IMR-90 (cell line): ENCODE results near the gene SEMA3C. TPM values are rescaled to one million over a fixed set of nuclear protein-coding genes. Genes with fewer than 3 reads are reported as not detected.

Experiments used
- ATAC-seq: fragments of 200-7000 bp; cut with Tn5 transposase; 2 replicates; pipeline ENCODE4 v1.9.1; 2020; ENCODE audit warnings: low read depth, mild to moderate bottlenecking, moderate library complexity
- BruUV-seq: library from RNA; stranded (reverse); fragments of 400-500 nt; replicated peaks from 2 replicates; lab custom pipeline; 2021; lab: Mats Ljungman, UMichigan
- CTCF ChIA-PET: fragments of 300-600 bp; formaldehyde crosslinking; extraction: SDS; loops from one replicate; lab custom pipeline; 2021; ENCODE audit warnings: antibody characterized with exemption; lab: Yijun Ruan, JAX
- POLR2A ChIA-PET: fragments of 300-600 bp; sonication (Branson Sonifier 250); formaldehyde crosslinking; loops from one replicate; lab custom pipeline; 2022; ENCODE audit warnings: antibody characterized with exemption; ENCODE audit not compliant: unreplicated experiment; lab: Charles Lee
- DNase-seq: peaks from one replicate; pipeline ENCODE4 v3.0.0; 2013
- H2AFZ ChIP-seq: replicated peaks from 2 replicates; pipeline ENCODE3; 2013; ENCODE audit warnings: low read length, mild to moderate bottlenecking; ENCODE audit not compliant: poor library complexity
- H2AK5ac ChIP-seq: 2 replicates; pipeline ENCODE4 v1.6.1; 2013; ENCODE audit warnings: low read depth, low read length, inconsistent platforms
- H2AK9ac ChIP-seq: replicated peaks from 2 replicates; pipeline ENCODE3; 2013; ENCODE audit warnings: mild to moderate bottlenecking, low read depth, low read length, moderate library complexity; ENCODE audit not compliant: poor library complexity
- H2BK120ac ChIP-seq: 2 replicates; pipeline ENCODE4 v1.6.1; 2013; ENCODE audit warnings: low read depth, low read length, inconsistent platforms
- H2BK15ac ChIP-seq: 3 replicates; pipeline ENCODE4 v1.6.1; 2013; ENCODE audit warnings: low read depth, low read length, inconsistent platforms
- H2BK20ac ChIP-seq: 2 replicates; pipeline ENCODE4 v1.6.1; 2013; ENCODE audit warnings: low read depth, mild to moderate bottlenecking, inconsistent platforms, low read length, moderate library complexity
- H2BK5ac ChIP-seq: 2 replicates; pipeline ENCODE4 v1.6.1; 2013; ENCODE audit warnings: mild to moderate bottlenecking, low read depth, low read length, inconsistent platforms; ENCODE audit not compliant: poor library complexity, severe bottlenecking
- H3K14ac ChIP-seq: replicated peaks from 2 replicates; pipeline ENCODE4 v1.6.1; 2013; ENCODE audit warnings: low read depth, low read length, inconsistent platforms
- H3K18ac ChIP-seq: 2 replicates; pipeline ENCODE4 v1.6.1; 2013; ENCODE audit warnings: low read depth, low read length, control low read depth
- H3K23ac ChIP-seq: 2 replicates; pipeline ENCODE4 v1.6.1; 2013; ENCODE audit warnings: low read depth, low read length, inconsistent platforms
- H3K27ac ChIP-seq: 2 replicates; pipeline ENCODE4 v1.5.1; 2013; ENCODE audit warnings: mild to moderate bottlenecking, control low read depth, low read length; ENCODE audit not compliant: insufficient read depth
- H3K27me3 ChIP-seq: 2 replicates; pipeline ENCODE4 v1.6.1; 2013; ENCODE audit warnings: low read length; ENCODE audit not compliant: control insufficient read depth, insufficient read depth
- H3K36me3 ChIP-seq: 2 replicates; pipeline ENCODE4 v1.6.1; 2013; ENCODE audit warnings: low read length, mixed read lengths; ENCODE audit not compliant: control insufficient read depth, insufficient read depth
- H3K4ac ChIP-seq: 2 replicates; pipeline ENCODE4 v1.6.1; 2013; ENCODE audit warnings: low read depth, low read length, inconsistent platforms
- H3K4me1 ChIP-seq: 2 replicates; pipeline ENCODE4 v1.6.1; 2013; ENCODE audit warnings: low read length, mixed read lengths; ENCODE audit not compliant: control insufficient read depth, insufficient read depth
- H3K4me2 ChIP-seq: 2 replicates; pipeline ENCODE4 v1.6.1; 2013; ENCODE audit warnings: low read depth, mild to moderate bottlenecking, control low read depth, low read length, moderate library complexity
- H3K4me3 ChIP-seq: 2 replicates; pipeline ENCODE4 v1.5.1; 2013; ENCODE audit warnings: low read depth, mild to moderate bottlenecking, control low read depth, low read length, moderate library complexity; ENCODE audit not compliant: insufficient read depth
- H3K56ac ChIP-seq: 2 replicates; pipeline ENCODE4 v1.6.1; 2013; ENCODE audit warnings: low read length, inconsistent platforms; ENCODE audit not compliant: insufficient read depth; ENCODE audit errors: extremely low read depth
- H3K79me1 ChIP-seq, 2 experiments: 2 replicates each; pipeline ENCODE4 v1.6.1; 2013; ENCODE audit warnings: low read length in 2 of 2, inconsistent platforms in 1 of 2, low read depth in 1 of 2
- H3K9ac ChIP-seq: 2 replicates; pipeline ENCODE4 v1.6.1; 2013; ENCODE audit warnings: low read depth, low read length, control low read depth
- H3K9me1 ChIP-seq: 2 replicates; pipeline ENCODE4 v1.6.1; 2013; ENCODE audit warnings: low read length, inconsistent platforms; ENCODE audit not compliant: insufficient read depth
- H3K9me3 ChIP-seq: 2 replicates; pipeline ENCODE4 v1.6.1; 2013; ENCODE audit warnings: low read length; ENCODE audit not compliant: control insufficient read depth, insufficient read depth
- H4K20me1 ChIP-seq: 2 replicates; pipeline ENCODE4 v1.6.1; 2013; ENCODE audit warnings: low read length, inconsistent platforms; ENCODE audit not compliant: insufficient read depth
- H4K5ac ChIP-seq: 2 replicates; pipeline ENCODE4 v1.6.1; 2013; ENCODE audit warnings: mild to moderate bottlenecking, low read depth, low read length, control low read depth
- H4K8ac ChIP-seq, 2 experiments: 2 replicates each; pipeline ENCODE4 v1.6.1; 2013; ENCODE audit warnings: low read depth in 2 of 2, low read length in 2 of 2, control low read depth in 1 of 2, inconsistent platforms in 1 of 2
- H4K91ac ChIP-seq: 2 replicates; pipeline ENCODE4 v1.6.1; 2013; ENCODE audit warnings: low read depth, low read length, inconsistent platforms; ENCODE audit not compliant: insufficient read depth
- MAFK ChIP-seq: IDR thresholded peaks from 2 replicates; pipeline ENCODE4 v1.6.1; 2012; ENCODE audit warnings: low read depth, low read length, improper control_type of control experiment
- MAZ ChIP-seq: IDR thresholded peaks from 2 replicates; pipeline ENCODE4 v1.6.1; 2012; ENCODE audit warnings: low read depth, mild to moderate bottlenecking, low read length, improper control_type of control experiment, moderate library complexity, borderline replicate concordance
- POLR2A ChIP-seq: IDR thresholded peaks from 2 replicates; pipeline ENCODE4 v1.6.1; 2012; ENCODE audit warnings: mild to moderate bottlenecking, low read depth, low read length
- SMC3 ChIP-seq: fragments of 150-350 bp; IDR thresholded peaks from 2 replicates; pipeline ENCODE4 v1.6.1; 2016; ENCODE audit warnings: low read depth, mild to moderate bottlenecking, antibody characterized with exemption, low read length, moderate library complexity
- WGBS, 2 experiments: methylation state at CpG; one replicate each; pipeline versions ENCODE4 v1.1.5 to v1.1.7; 2013; ENCODE audit warnings: missing lambda C conversion rate in 2 of 2; ENCODE audit not compliant: insufficient read length in 1 of 2; ENCODE audit errors: extremely low coverage in 2 of 2; 5-methylcytosine and 5-hydroxymethylcytosine counted together
- dilution Hi-C: fragments of 300-500 bp; cut with HindIII; formaldehyde crosslinking; loops from one replicate; pipeline ENCODE4 v1.14.3; 2018; ENCODE audit warnings: low sequenced_read_pairs; ENCODE audit not compliant: unreplicated experiment
- in situ Hi-C: fragments of 300-500 bp; cut with MboI; formaldehyde crosslinking; loops from 3 replicates; pipeline ENCODE4 v1.14.3; 2019; ENCODE audit warnings: low sequenced_read_pairs, inconsistent platforms, mixed read lengths
- intact Hi-C: fragments of 100-400 bp; cut with micrococcal nuclease; formaldehyde crosslinking; loops from 2 replicates; pipeline ENCODE4 v1.10.0; 2022
- polyA plus RNA-seq, 3 experiments: library from polyadenylated mRNA; depleted of rRNA; stranded (reverse); fragments of >200 nt; gene quantifications; 2 replicates each; pipeline ENCODE4 v1.2.3, GENCODE V29; 2012; ENCODE audit warnings: low replicate concordance in 1 of 3
- total RNA-seq: library from RNA; depleted of rRNA; stranded (reverse); fragments of >200 nt; gene quantifications from 2 replicates; pipeline ENCODE4 v1.2.3, GENCODE V29; 2012

Gene SEMA3C
- total and polyA plus RNA-seq, 2 of the 4 experiments (the other 2 are of a cell fraction) = 21.2 to 97.1 TPM

GRCh38 chr7:80740778-80741545 lies 177.9 kb downstream of the SEMA3C start:
- intact Hi-C loops (no loop called here), dilution Hi-C loops (no loop called here), in situ Hi-C loops (no loop called here)
- no peak overlapping the region for H3K56ac ChIP-seq
- H3K4me3 ChIP-seq = no peak overlapping the region
- H3K79me1 ChIP-seq = no peaks in the 10 kb centered on the region
- WGBS, 2 experiments = no CpG with 5 or more reads among the region's 1 CpG
- no peaks in the 10 kb centered on the region for H4K20me1 ChIP-seq
- no peak overlapping the region for H2BK120ac ChIP-seq
- H3K9me3 ChIP-seq = no peaks in the 10 kb centered on the region
- H3K27ac ChIP-seq = 0 out of 2 replicates have a peak overlapping the region, but pooled peaks have one; percentile 3
- no peak overlapping the region for H4K5ac ChIP-seq
- DNase-seq (peak; percentile 76), ATAC-seq (peak; percentile 74)
- peaks cover 5% of the 10 kb centered on the region; the same call in 1 of the 2 replicates for H3K9me1 ChIP-seq
- H2AK5ac ChIP-seq = no peak overlapping the region
- H4K91ac ChIP-seq = no peak overlapping the region
- CTCF ChIA-PET = no interaction called here
- no peak overlapping the region for H2AK9ac ChIP-seq
- peaks cover 2% of the 10 kb centered on the region for H3K4me1 ChIP-seq
- H3K18ac ChIP-seq = no peak overlapping the region
- no peaks in the 10 kb centered on the region for H3K27me3 ChIP-seq
- H2BK15ac ChIP-seq = no peak overlapping the region
- no peak overlapping the region for H3K4ac ChIP-seq
- H2BK5ac ChIP-seq = peak overlapping the region; percentile 85
- no peak overlapping the region for H3K14ac ChIP-seq
- no peak overlapping the region for H3K23ac ChIP-seq
- H3K9ac ChIP-seq = no peak overlapping the region
- H3K4me2 ChIP-seq = peak overlapping the region; percentile 25; the same call in 1 of the 2 replicates
- H3K36me3 ChIP-seq = peaks cover 4% of the 10 kb centered on the region; the same call in 1 of the 2 replicates
- H2BK20ac ChIP-seq = no peak overlapping the region
- no peak overlapping the region for H2AFZ ChIP-seq
- no peak overlapping the region; a peak in 1 of 4 replicates for H4K8ac ChIP-seq
- TF ChIP-seq SMC3 = no peak
- TF ChIP-seq POLR2A = no peak
- no peak for TF ChIP-seq MAZ
- peak; percentile 27; the same call in 1 of the 2 replicates for TF ChIP-seq MAFK
- POLR2A ChIA-PET = interaction anchor here (0.7 kb wide), 1 partner anchor 17 kb away, joined by 4 read pairs; no protein-coding TSS in a partner anchor
- BruUV-seq = no TSS peak
